IPS-18c (cell line): ENCODE data around the gene GNG8.

ENCODE experiments used
- H3K4me3 ChIP-seq: 2 replicates; pipeline ENCODE4 v1.7.0; 2013; ENCODE audit warnings: low read depth, mild to moderate bottlenecking, low read length, moderate library complexity; ENCODE audit not compliant: insufficient read depth
- H3K9me3 ChIP-seq: one replicate; pipeline ENCODE4 v1.6.1; 2013; ENCODE audit warnings: mild to moderate bottlenecking, low read length, moderate library complexity; ENCODE audit not compliant: control insufficient read depth, insufficient read depth

The GNG8 gene

DNA sequence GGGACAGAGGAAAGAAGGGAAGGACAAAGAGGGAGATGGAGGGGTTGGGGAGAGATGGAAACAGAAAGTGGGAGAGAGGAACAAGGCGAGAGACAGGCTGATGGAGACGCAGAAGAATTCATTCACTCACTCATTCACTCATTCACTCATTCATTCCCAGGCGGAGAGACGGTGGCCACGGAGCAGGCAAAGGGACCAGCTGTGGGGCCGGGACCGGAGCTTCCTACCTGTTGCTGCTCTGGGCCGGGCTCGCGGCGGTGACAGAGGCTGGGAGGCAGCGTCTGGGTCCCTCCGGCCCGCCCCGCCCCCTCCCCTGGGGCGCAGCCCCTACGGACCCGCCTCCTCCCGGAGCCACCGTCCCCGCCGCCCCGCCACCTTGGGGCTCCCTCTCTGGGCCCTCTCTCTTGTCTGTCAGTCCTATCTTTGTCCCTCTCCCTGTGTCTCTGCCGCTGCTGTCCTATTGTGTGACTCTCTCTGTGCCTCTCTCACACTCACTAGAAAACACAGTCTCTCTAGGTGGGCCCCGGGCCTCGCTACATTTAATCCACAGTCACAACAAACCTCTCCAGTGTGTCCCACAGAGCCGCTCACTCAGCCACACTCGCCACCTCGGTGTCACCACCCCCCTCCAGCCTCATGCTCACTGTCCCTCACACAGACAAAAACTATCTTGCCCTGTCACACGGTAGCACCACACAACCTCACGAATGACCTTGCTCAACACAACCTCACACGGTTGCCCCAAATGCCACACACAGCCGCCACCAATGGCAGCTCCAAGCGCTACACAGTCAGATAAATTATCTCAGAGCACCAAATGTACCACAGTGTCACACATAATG lies at the start of gene GNG8:
Gene GNG8, minus strand, starts transcription at position 283 of the 842 bp plus-strand sequence. CDS start 1,520 bp downstream, outside the sequence.
- Histone ChIP-seq H3K9me3 (no peaks in the 10 kb centered on the region), H3K4me3 (peak within 1 kb of the TSS; percentile 74; the same call in 1 of the 2 replicates)

DNA sequence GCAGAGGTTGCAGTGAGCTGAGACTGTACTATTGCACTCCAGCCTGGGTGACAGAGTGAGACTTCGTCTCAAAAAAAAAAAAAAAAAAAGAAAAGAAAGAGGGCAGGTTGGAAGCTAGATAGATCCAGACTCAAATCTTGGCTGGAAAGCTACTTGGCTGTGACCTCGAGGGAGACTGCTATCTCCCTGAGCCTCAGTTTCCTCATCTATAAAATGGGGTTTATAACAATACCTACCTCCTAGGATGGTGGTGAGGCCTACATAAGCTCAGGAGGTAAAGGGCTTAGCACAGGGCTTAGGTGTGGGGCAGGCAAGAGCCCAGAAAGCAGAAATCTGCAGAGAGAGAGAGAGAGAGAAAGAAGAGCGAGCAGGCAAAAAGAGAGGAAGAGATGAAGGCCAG lies 49.2 kb upstream of the GNG8 start:
- H3K9me3 ChIP-seq: no peaks in the 10 kb centered on the region
- no peak overlapping the region for H3K4me3 ChIP-seq

- Histone ChIP-seq H3K4me3 (no peak overlapping the region), H3K9me3 (no peaks in the 10 kb centered on the region)
These were observed 42.2 kb upstream of the GNG8 start for GRCh38 chr19:46678110-46678732.

GRCh38 chr19:46674416-46675178 lies 38.6 kb upstream of the GNG8 start:
- peaks cover 2% of the 10 kb centered on the region for H3K9me3 ChIP-seq
- H3K4me3 ChIP-seq: no peak overlapping the region

DNA sequence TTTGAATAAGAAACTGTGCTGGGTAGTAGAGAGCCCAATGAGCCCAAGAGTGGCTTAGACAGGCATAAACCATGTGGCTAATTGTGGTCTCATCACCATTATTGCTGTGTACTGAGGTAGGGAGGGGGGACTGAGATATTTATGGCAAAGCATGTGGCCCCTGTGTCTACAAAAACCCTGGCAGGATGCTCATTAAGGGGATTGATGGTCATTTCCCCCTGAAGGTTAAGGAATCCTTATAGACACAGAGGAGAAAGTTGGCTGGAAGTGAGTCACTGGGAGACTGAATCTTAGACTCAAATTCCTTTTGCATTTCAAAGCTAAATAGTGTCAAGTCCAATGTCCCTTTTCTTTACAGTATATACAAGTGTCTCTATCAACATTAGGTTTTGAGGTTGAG lies 34.8 kb upstream of the GNG8 start:
- H3K9me3 ChIP-seq: peaks cover 2% of the 10 kb centered on the region

GRCh38 chr19:46668662-46669061 lies 32.7 kb upstream of the GNG8 start:
- Histone ChIP-seq H3K4me3 (no peak overlapping the region), H3K9me3 (peaks cover 2% of the 10 kb centered on the region)

More for the DNA sequence above, 34.8 kb upstream of the GNG8 start:
- no peak overlapping the region for H3K4me3 ChIP-seq

GRCh38 chr19:46665072-46665471 lies 29.1 kb upstream of the GNG8 start:
- Histone ChIP-seq H3K4me3 (no peak overlapping the region), H3K9me3 (no peaks in the 10 kb centered on the region)

- Histone ChIP-seq H3K4me3 (peak overlapping the region; percentile 44; the same call in 1 of the 2 replicates), H3K9me3 (no peaks in the 10 kb centered on the region)
These were observed 26.0 kb upstream of the GNG8 start for GRCh38 chr19:46661735-46662592.

DNA sequence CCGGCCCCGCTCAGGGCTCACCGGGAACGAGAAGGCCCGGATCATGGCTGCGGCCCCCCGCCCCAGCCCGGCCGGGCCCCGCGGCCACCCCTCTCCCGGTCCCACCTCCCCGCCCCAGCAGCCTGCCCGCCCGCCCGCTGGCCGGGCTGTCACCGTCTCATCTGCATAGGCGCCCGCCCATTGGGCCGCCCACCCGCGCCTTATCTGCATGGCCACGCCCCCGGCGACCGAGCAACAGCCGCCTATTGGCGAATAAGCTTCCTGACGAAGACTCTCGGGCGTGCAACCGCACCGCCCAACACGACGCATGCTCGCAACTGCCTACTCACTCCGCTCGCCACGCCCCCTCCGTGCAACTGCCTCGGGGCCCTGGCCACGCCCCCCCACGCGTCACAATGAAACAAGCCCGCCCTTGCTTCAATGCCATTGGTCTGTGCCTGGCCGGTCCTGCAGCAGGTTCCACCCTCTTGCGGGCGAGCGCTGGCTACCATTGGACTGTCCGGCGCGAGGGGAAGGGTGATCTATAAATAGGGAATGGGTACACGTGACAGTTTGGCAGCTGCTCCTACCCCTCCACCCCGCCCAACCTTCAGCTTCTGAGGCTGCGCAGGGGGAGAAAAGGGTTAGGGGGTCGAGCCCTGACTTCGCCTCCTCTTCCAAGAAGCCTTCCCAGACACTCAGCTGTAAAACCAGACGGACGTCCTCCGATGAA lies 25.2 kb upstream of the GNG8 start, which contains the start of gene DACT3:
Gene DACT3, minus strand, starts transcription at position 163 of the 712 bp plus-strand sequence. Its CDS starts 118 bp downstream, at position 45.
- Histone ChIP-seq H3K4me3 (peak within 1 kb of the TSS; percentile 59), H3K9me3 (no peaks in the 10 kb centered on the region)

- Histone ChIP-seq H3K4me3 (peak overlapping the region; percentile 59), H3K9me3 (no peaks in the 10 kb centered on the region)
These were observed 24.6 kb upstream of the GNG8 start for GRCh38 chr19:46660551-46661019.

- H3K9me3 ChIP-seq: no peaks in the 10 kb centered on the region
- H3K4me3 ChIP-seq: peak overlapping the region; percentile 59
These were observed 24.1 kb upstream of the GNG8 start for GRCh38 chr19:46660008-46660517.

DNA sequence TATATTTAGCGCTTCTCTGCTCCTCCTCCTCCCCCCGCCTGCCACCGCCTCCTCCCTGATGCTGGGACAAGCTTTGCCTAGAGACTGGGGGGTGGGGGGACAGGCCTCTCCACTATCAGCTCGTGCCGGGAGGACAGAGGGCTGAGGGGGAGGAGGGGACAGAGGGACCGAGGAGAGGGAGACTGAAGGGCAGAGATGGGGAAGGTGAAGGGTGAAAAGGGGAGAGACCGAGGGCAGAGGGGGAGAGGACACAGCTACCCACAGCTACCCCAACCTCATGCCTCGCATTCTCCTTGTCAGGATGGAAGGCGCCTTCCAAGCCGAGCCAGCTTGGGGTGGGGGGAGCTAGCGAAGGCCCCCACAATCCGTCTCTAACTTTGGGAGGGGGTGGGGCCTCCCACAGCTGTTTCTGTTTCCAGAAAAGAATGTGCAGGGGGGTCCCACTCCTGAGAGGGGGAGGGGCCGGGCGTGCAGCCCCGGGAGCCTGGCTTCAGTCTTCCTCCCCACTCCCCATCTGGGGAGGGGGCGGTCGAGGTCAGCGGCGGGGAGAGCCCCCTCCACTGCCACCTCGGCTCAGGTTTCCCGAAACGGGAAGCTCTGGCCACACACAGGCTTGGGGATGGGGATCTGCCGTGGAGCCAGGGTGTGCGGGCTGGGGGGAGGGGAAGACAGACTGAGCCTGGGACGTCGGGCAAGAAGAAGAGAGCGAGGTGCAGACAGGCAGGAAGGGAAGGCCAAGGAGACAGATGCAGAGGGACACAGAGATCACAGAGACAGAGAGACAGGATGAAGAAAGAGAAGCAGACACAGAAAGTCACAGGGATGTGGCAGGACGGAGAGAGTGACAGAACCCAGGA lies 23.4 kb upstream of the GNG8 start:
- peak overlapping the region; percentile 59 for H3K4me3 ChIP-seq
- no peaks in the 10 kb centered on the region for H3K9me3 ChIP-seq

DNA sequence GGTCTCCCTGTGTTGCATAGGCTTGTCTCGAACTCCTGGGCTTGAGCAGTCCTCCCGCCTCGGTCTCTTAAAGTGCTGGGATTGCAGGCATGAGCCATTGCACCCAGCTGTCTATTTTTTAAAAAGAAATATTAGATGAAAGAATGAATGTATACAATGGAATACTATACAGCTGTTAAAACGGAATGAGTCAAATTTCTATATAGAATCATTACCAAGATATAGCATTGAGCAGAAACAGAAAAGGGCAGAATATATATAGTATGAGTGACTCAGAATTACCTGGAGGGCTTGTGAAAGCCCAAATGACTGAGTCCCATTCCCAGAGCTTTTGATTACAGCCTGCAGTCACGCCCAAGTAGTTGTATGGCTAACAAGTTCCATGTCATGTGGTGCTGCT lies 20.5 kb upstream of the GNG8 start:
- no peaks in the 10 kb centered on the region for H3K9me3 ChIP-seq
- H3K4me3 ChIP-seq: no peak overlapping the region

DNA sequence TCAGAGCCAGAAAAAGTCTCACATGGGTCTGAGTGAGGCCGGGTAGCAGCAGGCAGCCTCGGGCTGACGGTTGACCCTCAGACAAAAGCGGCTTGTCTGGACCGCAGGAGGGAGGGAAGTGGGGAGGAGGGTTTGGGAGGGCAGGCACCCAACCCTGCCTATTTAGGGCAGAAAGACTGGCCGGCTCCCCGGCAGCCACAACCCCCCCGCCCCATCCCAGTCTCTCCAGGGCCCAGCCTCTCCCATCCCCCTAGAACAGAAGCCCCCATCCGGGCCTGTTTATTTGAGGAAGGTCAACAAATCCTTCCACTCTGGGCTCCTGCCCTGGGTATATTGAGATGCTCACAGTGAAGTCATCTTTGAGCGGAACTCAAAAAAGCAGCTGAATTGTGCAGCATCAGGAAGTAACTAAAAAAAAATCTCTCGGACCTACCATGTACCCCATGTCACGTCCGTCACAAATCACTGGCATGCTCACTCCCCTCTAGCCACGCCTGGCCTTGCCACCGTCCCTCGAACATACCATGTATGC lies 18.7 kb upstream of the GNG8 start:
- H3K9me3 ChIP-seq: no peaks in the 10 kb centered on the region
- no peak overlapping the region for H3K4me3 ChIP-seq

DNA sequence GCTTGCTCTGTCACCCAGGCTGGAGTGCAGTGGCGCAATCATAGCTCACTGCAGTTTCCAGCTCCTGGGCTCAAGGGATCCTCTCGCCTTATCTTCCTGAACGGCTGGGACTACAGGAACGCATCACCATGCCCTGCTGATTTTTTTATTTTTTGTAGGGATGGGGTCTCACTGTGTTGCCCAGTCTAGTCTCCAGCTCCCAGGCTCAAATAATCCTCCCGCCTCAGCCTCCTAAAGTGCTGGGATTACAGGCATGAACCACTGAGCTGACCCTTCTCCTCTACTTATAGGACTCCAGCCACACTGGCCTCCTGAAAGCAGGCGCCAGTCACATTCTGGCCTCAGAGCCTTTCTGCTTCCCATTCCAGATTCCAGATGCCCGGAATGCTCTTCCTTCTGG lies 14.4 kb upstream of the GNG8 start:
- Histone ChIP-seq H3K9me3 (peaks cover 6% of the 10 kb centered on the region), H3K4me3 (no peak overlapping the region)
